GM13976 (cell line): ENCODE results near the gene GGA1.
"Not testable (repeated sequence)": the region's sequence is repeated elsewhere in the genome, so short reads cannot be mapped to it uniquely, and the experiment has no call there.

Experiments
- DNase-seq: peaks from one replicate; pipeline ENCODE4 v3.0.0; 2012; ENCODE audit warnings: low spot score
- CTCF ChIP-seq: IDR thresholded peaks from 2 replicates; pipeline ENCODE4 v1.5.1; 2012; ENCODE audit warnings: borderline replicate concordance, mild to moderate bottlenecking; ENCODE audit not compliant: insufficient read depth; ENCODE audit errors: extremely low read depth, missing control alignments, control extremely low read depth
- in situ Hi-C: fragments of 300-500 bp; cut with MboI; formaldehyde crosslinking; loops from one replicate; pipeline ENCODE4 v1.12.0; 2022; ENCODE audit warnings: low sequenced_read_pairs, mixed read lengths, inconsistent platforms; ENCODE audit not compliant: unreplicated experiment

The GGA1 gene

GRCh38 chr22:37647317-37647716, 38.7 kb downstream of the GGA1 start:
- TF ChIP-seq CTCF: no peak
- in situ Hi-C loops: no loop called here
- no peak for DNase-seq

GRCh38 chr22:37647928-37648327, 39.3 kb downstream of the GGA1 start:
- no peak for TF ChIP-seq CTCF
- in situ Hi-C loops: no loop called here
- DNase-seq: no peak

- DNase-seq: no peak
- in situ Hi-C loops: no loop called here
- TF ChIP-seq CTCF: no peak
Observed at GRCh38 chr22:37650463-37651136, 42.0 kb downstream of the GGA1 start.

GRCh38 chr22:37654563-37655251, 46.1 kb downstream of the GGA1 start:
- TF ChIP-seq CTCF: no peak
- no peak for DNase-seq
- in situ Hi-C loops: no loop called here

- DNase-seq: no peak
- no peak for TF ChIP-seq CTCF
- in situ Hi-C loops: no loop called here
Observed at GRCh38 chr22:37655252-37655563, 46.6 kb downstream of the GGA1 start.

- DNase-seq, in situ Hi-C loops: not testable (repeated sequence)
Observed at GRCh38 chr22:37656583-37656982, 47.9 kb downstream of the GGA1 start.

GRCh38 chr22:37657590-37658132, 49.0 kb downstream of the GGA1 start:
- no peak for TF ChIP-seq CTCF
- in situ Hi-C loops: no loop called here
- no peak for DNase-seq
